Measurements from ENCODE around the gene HOXA4. TPM values are rescaled to one million over a fixed set of nuclear protein-coding genes. Genes with fewer than 3 reads are reported as not detected.
A peak's percentile ranks its signal among the peaks of the same experiment; 100 is the strongest.

HOXA4 gene
- total and polyA plus RNA-seq, 2 of the 8 experiments (the other 6 are each of a cell fraction or from before 2014, with no cell fraction given), result not detected

- Histone ChIP-seq H3K9me3 (ENCODE audit: insufficient read depth in 2 of 2, low read depth in 1 of 2, low read length in 1 of 2) (no peaks in the 10 kb centered on the region), H4K8ac (ENCODE audit: extremely low read depth, insufficient read depth, low read length) (no peak overlapping the region), H2BK5ac (ENCODE audit: low read depth, low read length) (no peak overlapping the region), H2BK20ac (ENCODE audit: low read length) (no peak overlapping the region), H4K20me1 (replicated peaks in 1 of 2; ENCODE audit: control insufficient read depth in 1 of 2, insufficient read depth in 2 of 2, low read length in 2 of 2) (peaks cover 26 to 32% of the 10 kb centered on the region in 2 experiments), H3K23ac (ENCODE audit: insufficient read length) (no peak overlapping the region), H3K4me3 (ENCODE audit: extremely low read depth in 1 of 4, insufficient read depth in 2 of 4, low read depth in 3 of 4, low read length in 4 of 4) (peak overlapping the region in 1 of 4 experiments; percentile 46; a peak in 2 of 8 replicates), H3K18ac (ENCODE audit: extremely low read depth, low read length) (no peak overlapping the region), H2BK12ac (ENCODE audit: low read depth, low read length) (no peak overlapping the region), H3K9ac (replicated peaks in 1 of 4; ENCODE audit: extremely low read depth in 1 of 4, low read depth in 3 of 4, low read length in 3 of 4) (no peak overlapping the region), H3K4me2 (ENCODE audit: insufficient read depth in 1 of 2, low read depth in 2 of 2, low read length in 2 of 2) (peak overlapping the region in 1 of 2 experiments; percentile 51; a peak in 2 of 4 replicates), H3K36me3 (ENCODE audit: control insufficient read depth in 2 of 4, insufficient read depth in 4 of 4, low read length in 3 of 4) (peaks cover 0 to 3% (median 0%) of the 10 kb centered on the region in 4 experiments; a peak in 2 of 8 replicates), H2BK120ac (replicated peaks; ENCODE audit: low read depth, low read length) (no peak overlapping the region), H2BK15ac (ENCODE audit: low read length) (peak overlapping the region; percentile 72; the same call in 1 of the 2 replicates), H3K79me2 (ENCODE audit: control insufficient read depth in 1 of 2, insufficient read depth in 2 of 2, low read length in 2 of 2) (no peaks in the 10 kb centered on the region), H2AK5ac (ENCODE audit: low read depth, low read length) (no peak overlapping the region), H3K14ac (ENCODE audit: insufficient read length) (no peak overlapping the region), H3K27ac (ENCODE audit: low read depth, low read length) (no peak overlapping the region), H3K4me1 (replicated peaks in 1 of 4; ENCODE audit: control insufficient read depth in 3 of 4, insufficient read depth in 4 of 4, low read length in 3 of 4) (peaks cover 0 to 22% (median 8%) of the 10 kb centered on the region in 4 experiments; a peak in 5 of 7 replicates), H4K5ac (ENCODE audit: insufficient read length, low read depth, low read length) (no peak overlapping the region), H2AFZ (ENCODE audit: low read length) (no peak overlapping the region), H3K56ac (replicated peaks; ENCODE audit: insufficient read length, low read depth, low read length) (no peak overlapping the region), H4K91ac (replicated peaks; ENCODE audit: insufficient read length, low read length) (no peak overlapping the region), H3K4ac (replicated peaks; ENCODE audit: insufficient read length, low read depth, low read length) (no peak overlapping the region), H3K79me1 (ENCODE audit: low read depth, low read length) (no peaks in the 10 kb centered on the region), H3K23me2 (ENCODE audit: low read depth, low read length) (no peaks in the 10 kb centered on the region), H3K27me3 (replicated peaks in 1 of 4; ENCODE audit: control insufficient read depth in 3 of 4, extremely low read depth in 1 of 4, insufficient read depth in 3 of 4, low read length in 3 of 4) (peaks cover 93 to 98% (median 97%) of the 10 kb centered on the region in 4 experiments)
- CTCF ChIA-PET (ENCODE audit: partially characterized antibody), result interaction anchor here (0.8 to 4.1 kb wide), 14 partner anchors 8 to 959 kb away, joined by 3 to 14 read pairs (median 4); partner anchors contain the start of genes HOXA5, HOXA7 and NFE2L3
- DNase-seq (ENCODE audit: low read depth in 1 of 2, low spot score in 2 of 2) (no peak), FAIRE-seq (no peak)
- POLR2A ChIA-PET (ENCODE audit: partially characterized antibody), result interaction anchor here (0.7 kb wide), 1 partner anchor 14 kb away, joined by 3 read pairs; no protein-coding TSS in a partner anchor
- 13% methylated on average over 6 of the region's 6 CpGs; no CpG with 5 or more reads in 1 of the 2 experiments for WGBS, 2 experiments (ENCODE audit: extremely low coverage in 1 of 2, insufficient coverage in 1 of 2, insufficient read length in 1 of 2, insufficient replicate concordance in 2 of 2, low coverage in 1 of 2, low lambda C conversion rate in 2 of 2, missing lambda C conversion rate in 1 of 2)
- TF ChIP-seq TEAD4 (IDR thresholded peaks at IDR 0.05; ENCODE audit: low read depth, low read length) (no peak), CBX5 (IDR thresholded peaks at IDR 0.05; ENCODE audit: low read depth, low read length) (no peak), CBX8 (IDR thresholded peaks at IDR 0.05; ENCODE audit: borderline replicate concordance, low read depth, low read length) (peak; percentile 85; the same call in 1 of the 2 replicates), KDM4A (IDR thresholded peaks at IDR 0.05; ENCODE audit: low read depth, low read length, severe bottlenecking) (no peak), SUZ12 (IDR thresholded peaks at IDR 0.05; ENCODE audit: low read length) (peak; percentile 30; the same call in 1 of the 2 replicates), JUND (IDR thresholded peaks at IDR 0.05; ENCODE audit: low read length) (no peak), NRF1 (IDR thresholded peaks at IDR 0.05; ENCODE audit: low read depth, low read length) (no peak)
Measured at GRCh38 chr7:27111042-27111750, 19.4 kb downstream of the HOXA4 start.
